Measurements from ENCODE around the gene SLC39A7. TPM values are rescaled to one million over a fixed set of nuclear protein-coding genes. Genes with fewer than 3 reads are reported as not detected.

The SLC39A7 gene
- total RNA-seq, 1 experiment from 2014 or later, result 119 TPM

- H3K4me3 ChIP-seq (ENCODE audit: low read depth, low read length, poor library complexity, severe bottlenecking), result peak within 1 kb of the TSS; percentile 31
- DNase-seq (ENCODE audit: low spot score), result no peak
- H3K27ac ChIP-seq (ENCODE audit: low read depth, low read length, poor library complexity, severe bottlenecking), result no peak within 1 kb of the TSS
- no peaks in the 10 kb centered on the region for H3K9me3 ChIP-seq (ENCODE audit: low read depth, low read length, poor library complexity, severe bottlenecking)
- no TSS peak for BruUV-seq (replicated peaks)
- H3K4me1 ChIP-seq (ENCODE audit: insufficient read depth, low read length, poor library complexity, severe bottlenecking), result peaks cover 7% of the 10 kb centered on the region
- intact Hi-C loops (cut with micrococcal nuclease; ENCODE audit: unreplicated experiment), result no loop called here
- no peak for TF ChIP-seq EZH2 (IDR thresholded peaks at IDR 0.05; ENCODE audit: borderline replicate concordance, low read depth, low read length, poor library complexity, severe bottlenecking)
- no peak for TF ChIP-seq CTCF (conservative IDR thresholded peaks at IDR 0.05; ENCODE audit: low read depth, low read length)
- CTCF ChIA-PET, result no interaction called here
- POLR2A ChIA-PET (ENCODE audit: low non-redundant PET), result no interaction called here
- H3K36me3 ChIP-seq (ENCODE audit: insufficient read depth, low read length, poor library complexity, severe bottlenecking), result peaks cover 30% of the 10 kb centered on the region
- no peaks in the 10 kb centered on the region for H3K27me3 ChIP-seq (replicated peaks; ENCODE audit: insufficient read depth, low read depth, low read length, poor library complexity)
Measured at GRCh38 chr6:33192105-33192646, 8.5 kb upstream of the SLC39A7 start, which contains the start of gene COL11A2. COL11A2 (minus strand) TSS chr6:33192467; CDS start chr6:33192240, 227 bp downstream.

- Histone ChIP-seq H3K4me3 (ENCODE audit: low read depth, low read length, poor library complexity, severe bottlenecking) (peak overlapping the region; percentile 31), H3K9me3 (ENCODE audit: low read depth, low read length, poor library complexity, severe bottlenecking) (no peaks in the 10 kb centered on the region), H3K4me1 (ENCODE audit: insufficient read depth, low read length, poor library complexity, severe bottlenecking) (peaks cover 7% of the 10 kb centered on the region), H3K36me3 (ENCODE audit: insufficient read depth, low read length, poor library complexity, severe bottlenecking) (peaks cover 36% of the 10 kb centered on the region), H3K27me3 (replicated peaks; ENCODE audit: insufficient read depth, low read depth, low read length, poor library complexity) (no peaks in the 10 kb centered on the region), H3K27ac (ENCODE audit: low read depth, low read length, poor library complexity, severe bottlenecking) (no peak overlapping the region)
- intact Hi-C loops (cut with micrococcal nuclease; ENCODE audit: unreplicated experiment), result no loop called here
- TF ChIP-seq EZH2 (IDR thresholded peaks at IDR 0.05; ENCODE audit: borderline replicate concordance, low read depth, low read length, poor library complexity, severe bottlenecking) (no peak), CTCF (conservative IDR thresholded peaks at IDR 0.05; ENCODE audit: low read depth, low read length) (no peak)
- no peak for DNase-seq (ENCODE audit: low spot score)
- POLR2A ChIA-PET (ENCODE audit: low non-redundant PET), result no interaction called here
- CTCF ChIA-PET, result no interaction called here
- no TSS peak for BruUV-seq (replicated peaks)
Measured at GRCh38 chr6:33192671-33193602, 7.7 kb upstream of the SLC39A7 start.

GRCh38 chr6:33193619-33194018 is 7.0 kb upstream of the SLC39A7 start:
- no peak for DNase-seq (ENCODE audit: low spot score)
- no TSS peak for BruUV-seq (replicated peaks)
- TF ChIP-seq CTCF (conservative IDR thresholded peaks at IDR 0.05; ENCODE audit: low read depth, low read length) (no peak), EZH2 (IDR thresholded peaks at IDR 0.05; ENCODE audit: borderline replicate concordance, low read depth, low read length, poor library complexity, severe bottlenecking) (no peak)
- H3K27me3 ChIP-seq (replicated peaks; ENCODE audit: insufficient read depth, low read depth, low read length, poor library complexity), result no peaks in the 10 kb centered on the region
- no peaks in the 10 kb centered on the region for H3K9me3 ChIP-seq (ENCODE audit: low read depth, low read length, poor library complexity, severe bottlenecking)
- H3K4me1 ChIP-seq (ENCODE audit: insufficient read depth, low read length, poor library complexity, severe bottlenecking), result peaks cover 7% of the 10 kb centered on the region
- intact Hi-C loops (cut with micrococcal nuclease; ENCODE audit: unreplicated experiment), result no loop called here
- H3K36me3 ChIP-seq (ENCODE audit: insufficient read depth, low read length, poor library complexity, severe bottlenecking), result peaks cover 36% of the 10 kb centered on the region
- ChIA-PET POLR2A (ENCODE audit: low non-redundant PET) (no interaction called here), CTCF (no interaction called here)
- peak overlapping the region; percentile 31 for H3K4me3 ChIP-seq (ENCODE audit: low read depth, low read length, poor library complexity, severe bottlenecking)
- H3K27ac ChIP-seq (ENCODE audit: low read depth, low read length, poor library complexity, severe bottlenecking), result no peak overlapping the region
